A549 (cell line): Measurements from ENCODE around the gene KCTD20. TPM values are rescaled to one million over a fixed set of nuclear protein-coding genes. Genes with fewer than 3 reads are reported as not detected.

Experiments used
- ATAC-seq, 2 experiments: fragments of 200-7000 bp in 1 of 2; fragments of >200 bp in 1 of 2; cut with Nextera tagmentation in 1 of 2; cut with Tn5 transposase in 1 of 2; 3 replicates each; pipeline versions ENCODE4 v1.8.0 to v1.9.1; 2018 to 2020; ENCODE audit warnings: mild to moderate bottlenecking in 1 of 2, moderate library complexity in 1 of 2
- CTCF ChIA-PET: fragments of 300-600 bp; sonication (Branson Sonifier 250); formaldehyde crosslinking; extraction: SDS; loops from one replicate; lab custom pipeline; 2021; ENCODE audit warnings: antibody characterized with exemption, inconsistent platforms; lab: Yijun Ruan, JAX
- POLR2A ChIA-PET: fragments of 350-600 bp; formaldehyde crosslinking; extraction: SDS; loops from one replicate; lab custom pipeline; 2021; ENCODE audit warnings: antibody characterized with exemption, inconsistent platforms; lab: Yijun Ruan, JAX
- DNase-seq, 2 experiments: peaks; one replicate each; pipeline versions ENCODE4 v3.0.0 to v3.0.0-alpha.2; 2011 to 2016; ENCODE audit warnings: low read depth in 1 of 2, low spot score in 1 of 2
- FAIRE-seq: peaks from 2 replicates; lab custom pipeline; 2011; peaks lifted over from hg19 to GRCh38; lab: Jason Lieb, UNC
- H3K27ac ChIP-seq, 2 experiments: fragments of >200 bp; sonication (Bioruptor Twin); formaldehyde crosslinking; 3 replicates each; pipeline ENCODE4 v1.5.1; 2016 to 2017
- H3K4me1 ChIP-seq: fragments of >200 bp; sonication (Bioruptor Twin); formaldehyde crosslinking; 3 replicates; pipeline ENCODE4 v1.6.1; 2016
- H3K4me2 ChIP-seq: fragments of >200 bp; sonication (Bioruptor Twin); formaldehyde crosslinking; 3 replicates; pipeline ENCODE4 v1.6.1; 2016
- H3K4me3 ChIP-seq: fragments of >200 bp; sonication (Bioruptor Twin); formaldehyde crosslinking; 3 replicates; pipeline ENCODE4 v1.5.1; 2016
- H3K9me3 ChIP-seq: fragments of >200 bp; sonication (Bioruptor Twin); formaldehyde crosslinking; 3 replicates; pipeline ENCODE4 v1.6.1; 2016
- CEBPB ChIP-seq, 2 experiments: fragments of >200 bp in 1 of 2; sonication (Bioruptor Twin) in 1 of 2; formaldehyde crosslinking in 1 of 2; IDR thresholded peaks; 2 replicates each; pipeline ENCODE4 v1.6.1; 2012 to 2016
- CHD2 ChIP-seq: fragments of 150-350 bp; IDR thresholded peaks from 2 replicates; pipeline ENCODE4 v1.6.1; 2014; ENCODE audit warnings: low read length; ENCODE audit not compliant: partially characterized antibody
- EP300 ChIP-seq, 2 experiments: fragments of >200 bp; sonication (Bioruptor Twin); formaldehyde crosslinking; IDR thresholded peaks; 2 replicates in 1 of 2; 3 replicates in 1 of 2; pipeline ENCODE4 v1.6.1; 2016 to 2017
- FOSL2 ChIP-seq, 2 experiments: fragments of 450-650 bp in 1 of 2; fragments of >200 bp in 1 of 2; sonication (Bioruptor Twin) in 1 of 2; formaldehyde crosslinking; IDR thresholded peaks; 2 replicates each; pipeline versions ENCODE4 v1.5.0 to v1.6.1; 2016 to 2020; ENCODE audit warnings: mild to moderate bottlenecking in 1 of 2, moderate library complexity in 1 of 2
- FOXS1 ChIP-seq: fragments of 250-450 bp; sonication (Bioruptor Pico); IDR thresholded peaks from 2 replicates; pipeline ENCODE4 v1.5.0; 2020; ENCODE audit warnings: mild to moderate bottlenecking, moderate library complexity
- HDAC2 ChIP-seq: fragments of 200-600 bp; sonication (generic); IDR thresholded peaks from 2 replicates; pipeline ENCODE4 v1.6.1; 2016
- JUNB ChIP-seq: fragments of >200 bp; sonication (Bioruptor Twin); formaldehyde crosslinking; IDR thresholded peaks from 2 replicates; pipeline ENCODE4 v1.6.1; 2016
- KDM1A ChIP-seq: fragments of 200-600 bp; sonication (generic); IDR thresholded peaks from 2 replicates; pipeline ENCODE4 v1.6.1; 2016; ENCODE audit warnings: low read depth, mild to moderate bottlenecking
- KDM5A ChIP-seq: fragments of 200-600 bp; sonication (generic); IDR thresholded peaks from 2 replicates; pipeline ENCODE4 v1.6.1; 2016; ENCODE audit warnings: antibody characterized with exemption, mild to moderate bottlenecking
- MAZ ChIP-seq: fragments of 150-350 bp; IDR thresholded peaks from 2 replicates; pipeline ENCODE4 v1.6.1; 2014; ENCODE audit warnings: antibody characterized with exemption, low read depth, low read length, borderline replicate concordance
- MYC ChIP-seq: IDR thresholded peaks from 2 replicates; pipeline ENCODE4 v1.6.1; 2012; ENCODE audit warnings: mild to moderate bottlenecking, inconsistent platforms, low read length, improper control_type of control experiment, borderline replicate concordance
- RARB ChIP-seq: fragments of 250-450 bp; sonication (Bioruptor Pico); IDR thresholded peaks from 2 replicates; pipeline ENCODE4 v1.8.0; 2021; ENCODE audit warnings: mild to moderate bottlenecking, moderate library complexity
- SMC3 ChIP-seq: fragments of >200 bp; sonication (Bioruptor Twin); formaldehyde crosslinking; IDR thresholded peaks from 3 replicates; pipeline ENCODE4 v1.6.1; 2018; ENCODE audit warnings: inconsistent platforms
- TFCP2L1 ChIP-seq: fragments of 250-450 bp; sonication (Bioruptor Pico); IDR thresholded peaks from 2 replicates; pipeline ENCODE4 v1.5.0; 2021; ENCODE audit warnings: mild to moderate bottlenecking
- ZSCAN20 ChIP-seq: fragments of 250-450 bp; sonication (Bioruptor Pico); IDR thresholded peaks from 2 replicates; pipeline ENCODE4 v1.8.0; 2022; ENCODE audit warnings: mild to moderate bottlenecking, moderate library complexity
- WGBS: methylation state at CpG from one replicate; pipeline ENCODE4 v1.1.6; 2017; ENCODE audit errors: missing lambda C conversion rate; 5-methylcytosine and 5-hydroxymethylcytosine counted together
- polyA plus RNA-seq, 4 experiments: library from polyadenylated mRNA; depleted of rRNA in 3 of 4; stranded (reverse); fragments of >200 nt; fragmentation: RNase III in 1 of 4; extraction: RNeasy Plus Mini Kit Qiagen cat#74134 plus additional on column Dnase treatment in 1 of 4; gene quantifications; 2 replicates in 3 of 4; 3 replicates in 1 of 4; pipeline ENCODE4 v1.2.3, GENCODE V29; 2011 to 2017
- TF ChIP-seq, protein P1 (sequence below): fragments of 200-600 bp; sonication (generic); IDR thresholded peaks from 2 replicates; pipeline ENCODE4 v1.6.1; 2016; ENCODE audit warnings: antibody characterized with exemption, mild to moderate bottlenecking, moderate library complexity
- TF ChIP-seq, protein P2 (sequence below): IDR thresholded peaks from 2 replicates; pipeline ENCODE4 v1.6.1; 2012; ENCODE audit warnings: low read depth, borderline replicate concordance
- TF ChIP-seq, protein P3 (sequence below): IDR thresholded peaks from 2 replicates; pipeline ENCODE4 v1.6.1; 2012

Gene KCTD20
- polyA plus RNA-seq, 2 of the 4 experiments (the other 2 are of a cell fraction): 16.8 to 48.2 TPM

DNA sequence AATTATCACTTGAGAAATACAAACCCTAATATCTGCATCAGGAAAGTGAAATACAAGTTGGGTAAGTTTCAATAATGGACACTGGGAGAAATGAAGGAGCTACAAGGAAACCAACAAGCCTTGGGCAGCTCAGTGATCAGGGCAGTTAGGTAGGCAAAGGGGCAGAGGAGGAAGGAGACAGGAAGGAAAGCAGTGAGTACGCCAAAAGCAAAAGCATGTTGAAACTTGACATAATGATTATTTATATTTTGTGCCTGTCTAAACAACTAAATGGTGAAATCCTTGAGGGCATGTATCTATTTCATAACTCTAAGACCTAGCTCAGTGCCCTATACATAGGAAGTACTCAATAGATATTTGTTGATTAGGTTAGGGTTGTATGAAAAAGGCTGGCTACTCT, 23.5 kb upstream of the KCTD20 start:
- ChIA-PET POLR2A (no interaction called here), CTCF (no interaction called here)
- H3K27ac ChIP-seq: no peak overlapping the region
- WGBS: 35% methylated on average over 1 of the region's 1 CpG
- no peak for FAIRE-seq
- no peak overlapping the region for H3K4me3 ChIP-seq
- no peak for TF ChIP-seq JUNB
- no peak for TF ChIP-seq MAZ
- TF ChIP-seq, protein P1, sequence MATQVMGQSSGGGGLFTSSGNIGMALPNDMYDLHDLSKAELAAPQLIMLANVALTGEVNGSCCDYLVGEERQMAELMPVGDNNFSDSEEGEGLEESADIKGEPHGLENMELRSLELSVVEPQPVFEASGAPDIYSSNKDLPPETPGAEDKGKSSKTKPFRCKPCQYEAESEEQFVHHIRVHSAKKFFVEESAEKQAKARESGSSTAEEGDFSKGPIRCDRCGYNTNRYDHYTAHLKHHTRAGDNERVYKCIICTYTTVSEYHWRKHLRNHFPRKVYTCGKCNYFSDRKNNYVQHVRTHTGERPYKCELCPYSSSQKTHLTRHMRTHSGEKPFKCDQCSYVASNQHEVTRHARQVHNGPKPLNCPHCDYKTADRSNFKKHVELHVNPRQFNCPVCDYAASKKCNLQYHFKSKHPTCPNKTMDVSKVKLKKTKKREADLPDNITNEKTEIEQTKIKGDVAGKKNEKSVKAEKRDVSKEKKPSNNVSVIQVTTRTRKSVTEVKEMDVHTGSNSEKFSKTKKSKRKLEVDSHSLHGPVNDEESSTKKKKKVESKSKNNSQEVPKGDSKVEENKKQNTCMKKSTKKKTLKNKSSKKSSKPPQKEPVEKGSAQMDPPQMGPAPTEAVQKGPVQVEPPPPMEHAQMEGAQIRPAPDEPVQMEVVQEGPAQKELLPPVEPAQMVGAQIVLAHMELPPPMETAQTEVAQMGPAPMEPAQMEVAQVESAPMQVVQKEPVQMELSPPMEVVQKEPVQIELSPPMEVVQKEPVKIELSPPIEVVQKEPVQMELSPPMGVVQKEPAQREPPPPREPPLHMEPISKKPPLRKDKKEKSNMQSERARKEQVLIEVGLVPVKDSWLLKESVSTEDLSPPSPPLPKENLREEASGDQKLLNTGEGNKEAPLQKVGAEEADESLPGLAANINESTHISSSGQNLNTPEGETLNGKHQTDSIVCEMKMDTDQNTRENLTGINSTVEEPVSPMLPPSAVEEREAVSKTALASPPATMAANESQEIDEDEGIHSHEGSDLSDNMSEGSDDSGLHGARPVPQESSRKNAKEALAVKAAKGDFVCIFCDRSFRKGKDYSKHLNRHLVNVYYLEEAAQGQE: no peak
- no peak for TF ChIP-seq CEBPB (IDR thresholded peaks at IDR 0.05)
- TF ChIP-seq, protein P2, sequence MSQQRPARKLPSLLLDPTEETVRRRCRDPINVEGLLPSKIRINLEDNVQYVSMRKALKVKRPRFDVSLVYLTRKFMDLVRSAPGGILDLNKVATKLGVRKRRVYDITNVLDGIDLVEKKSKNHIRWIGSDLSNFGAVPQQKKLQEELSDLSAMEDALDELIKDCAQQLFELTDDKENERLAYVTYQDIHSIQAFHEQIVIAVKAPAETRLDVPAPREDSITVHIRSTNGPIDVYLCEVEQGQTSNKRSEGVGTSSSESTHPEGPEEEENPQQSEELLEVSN: no peak
- no peak for TF ChIP-seq HDAC2
- TF ChIP-seq FOXS1 (CRISPR knock-in tag): no peak
- TF ChIP-seq KDM5A: no peak
- H3K4me2 ChIP-seq: no peak overlapping the region
- ATAC-seq: no peak
- H3K9me3 ChIP-seq: no peaks in the 10 kb centered on the region
- H3K4me1 ChIP-seq: peaks cover 6% of the 10 kb centered on the region; the same call in 2 of the 3 replicates
- no peak for DNase-seq

DNA sequence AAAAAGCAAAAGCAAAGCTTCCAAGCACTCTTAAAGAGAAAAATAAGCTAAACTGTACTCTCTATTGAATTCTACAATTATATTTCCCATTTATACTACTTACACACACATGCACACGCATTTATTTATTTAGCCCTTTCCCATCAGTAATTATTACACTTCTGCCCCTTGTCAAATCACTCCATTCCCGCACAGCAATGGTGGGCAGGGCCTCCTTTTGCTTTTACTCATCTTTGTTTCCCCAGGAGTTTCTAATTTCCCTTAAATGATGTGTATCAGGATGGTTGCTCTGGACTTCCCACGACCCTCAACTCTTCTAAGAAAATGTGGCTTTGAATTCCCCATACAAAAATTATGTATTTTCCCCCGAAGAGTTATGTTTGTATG, 20.1 kb upstream of the KCTD20 start:
- peak overlapping the region; percentile 50; the same call in 2 of the 3 replicates for H3K4me3 ChIP-seq
- ChIA-PET POLR2A (interaction anchor here (1.0 to 1.7 kb wide), 7 partner anchors 19 to 256 kb away, joined by 3 to 13 read pairs (median 5); partner anchors contain the start of genes CDKN1A, KCTD20 and PXT1), CTCF (interaction anchor here (0.8 to 2.7 kb wide), 10 partner anchors 10 to 336 kb away, joined by 3 to 11 read pairs (median 4); partner anchors contain the start of genes KCTD20 and PXT1)
- TF ChIP-seq SMC3: no peak
- TF ChIP-seq EP300 (IDR thresholded peaks at IDR 0.05): no peak
- TF ChIP-seq MAZ: no peak
- TF ChIP-seq ZSCAN20 (CRISPR knock-in tag): no peak
- TF ChIP-seq, protein P2: no peak
- TF ChIP-seq CHD2: no peak
- TF ChIP-seq MYC: no peak
- TF ChIP-seq RARB (CRISPR knock-in tag): no peak
- TF ChIP-seq, protein P1: no peak
- TF ChIP-seq TFCP2L1 (CRISPR knock-in tag): no peak
- no peak for TF ChIP-seq KDM1A
- no peak for TF ChIP-seq FOSL2 (IDR thresholded peaks at IDR 0.05)
- TF ChIP-seq FOSL2 (CRISPR knock-in tag; IDR thresholded peaks at IDR 0.05): no peak
- TF ChIP-seq, protein P3, sequence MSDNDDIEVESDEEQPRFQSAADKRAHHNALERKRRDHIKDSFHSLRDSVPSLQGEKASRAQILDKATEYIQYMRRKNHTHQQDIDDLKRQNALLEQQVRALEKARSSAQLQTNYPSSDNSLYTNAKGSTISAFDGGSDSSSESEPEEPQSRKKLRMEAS: no peak
- no peak for TF ChIP-seq CEBPB (IDR thresholded peaks at IDR 0.05)
- DNase-seq: no peak
- ATAC-seq: no peak
- peak overlapping the region; percentile 77 for H3K4me2 ChIP-seq
- peak overlapping the region; percentile 68 to 85 for H3K27ac ChIP-seq
- H3K9me3 ChIP-seq: no peaks in the 10 kb centered on the region
- WGBS: 23% methylated on average over 4 of the region's 4 CpGs
- FAIRE-seq: no peak
- H3K4me1 ChIP-seq: peaks cover 11% of the 10 kb centered on the region; the same call in 2 of the 3 replicates
